ENCODE measurements around the gene GLIS1.

GLIS1 gene

DNA sequence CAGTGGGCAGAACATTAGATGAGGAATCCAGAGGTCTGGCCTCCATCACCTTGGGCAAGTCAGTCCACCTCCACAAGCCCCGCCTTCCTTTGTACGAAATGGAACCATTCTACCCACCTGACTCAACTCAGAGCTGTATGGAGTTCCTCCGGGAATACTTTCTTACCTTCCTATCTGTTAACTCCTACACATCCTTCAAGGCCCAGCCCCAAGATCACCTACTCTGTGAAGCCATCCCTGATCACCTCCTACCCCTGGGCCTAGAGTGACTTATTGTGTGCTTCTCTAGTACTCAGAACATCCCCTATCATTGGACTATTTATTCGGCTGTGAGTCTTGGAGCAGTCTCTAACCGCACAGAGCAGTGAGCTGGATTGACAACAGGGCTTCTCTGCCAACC is 66.7 kb downstream of the GLIS1 start:
- FAIRE-seq, result no peak

DNA sequence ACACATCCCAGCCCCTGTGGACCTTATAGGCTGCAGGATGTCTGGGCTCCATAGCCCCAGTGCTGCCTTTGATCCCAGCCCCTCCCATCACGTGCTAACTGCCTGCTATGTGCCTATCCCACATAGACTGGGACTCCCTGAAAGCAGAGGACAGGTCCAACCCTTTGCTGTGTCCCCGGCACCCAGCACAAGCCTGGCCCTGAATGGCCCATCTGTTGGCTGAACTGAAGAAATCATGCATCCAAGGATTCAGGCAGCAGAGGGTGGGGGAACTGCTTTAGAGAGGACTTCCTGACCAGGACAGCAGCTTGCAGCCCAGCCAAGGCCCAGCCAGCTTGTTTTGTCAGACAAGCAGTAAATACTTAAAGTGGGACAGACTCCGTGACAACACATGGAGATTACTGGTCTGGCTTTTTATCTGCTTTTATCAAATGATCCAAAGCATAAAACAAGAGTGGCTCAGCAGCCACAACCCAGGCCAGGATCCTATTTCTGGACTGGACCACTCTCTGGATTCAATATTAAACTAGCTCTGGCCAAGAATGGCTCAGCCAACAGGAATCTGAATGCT is 69.3 kb downstream of the GLIS1 start:
- no peak for FAIRE-seq

DNA sequence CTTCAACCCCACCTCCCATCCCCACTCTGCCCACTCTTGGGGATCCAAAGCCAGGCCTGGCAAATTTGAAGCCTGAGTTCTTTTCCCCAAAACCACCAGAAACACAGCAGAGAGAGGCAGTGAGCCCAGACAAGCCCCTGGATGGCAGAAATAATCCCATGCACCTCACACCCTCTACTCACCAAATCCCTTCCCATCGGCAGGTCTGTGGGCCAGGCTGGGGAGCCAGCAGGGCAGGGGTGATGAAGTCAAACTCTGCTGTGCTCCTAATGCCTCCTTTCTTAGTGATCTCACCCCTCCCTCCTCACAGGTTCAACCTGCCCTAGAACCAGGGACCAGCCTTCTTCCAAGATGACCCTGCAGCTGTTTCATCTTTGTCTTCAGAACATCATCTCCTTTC is 72.4 kb downstream of the GLIS1 start:
- no peak for FAIRE-seq

DNA sequence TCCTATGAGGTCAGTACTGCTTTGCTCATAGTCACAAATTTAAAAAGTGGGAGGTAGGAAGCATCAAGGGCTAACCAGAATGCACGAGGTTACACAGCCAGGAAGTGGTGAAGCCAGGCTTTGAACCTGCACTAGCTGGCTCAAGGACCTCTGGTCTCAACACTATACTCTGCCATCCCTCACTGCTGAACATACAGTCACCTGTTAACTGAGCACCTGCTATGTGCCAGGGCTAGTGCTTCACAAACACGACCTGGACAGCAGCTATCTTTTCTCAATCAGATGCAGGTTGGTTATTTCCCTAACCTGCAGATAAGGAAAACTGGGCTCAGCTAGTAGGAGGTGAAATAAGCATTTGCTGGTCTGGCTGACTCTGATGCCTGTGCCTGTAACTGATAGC is 73.0 kb downstream of the GLIS1 start:
- FAIRE-seq, result no peak

DNA sequence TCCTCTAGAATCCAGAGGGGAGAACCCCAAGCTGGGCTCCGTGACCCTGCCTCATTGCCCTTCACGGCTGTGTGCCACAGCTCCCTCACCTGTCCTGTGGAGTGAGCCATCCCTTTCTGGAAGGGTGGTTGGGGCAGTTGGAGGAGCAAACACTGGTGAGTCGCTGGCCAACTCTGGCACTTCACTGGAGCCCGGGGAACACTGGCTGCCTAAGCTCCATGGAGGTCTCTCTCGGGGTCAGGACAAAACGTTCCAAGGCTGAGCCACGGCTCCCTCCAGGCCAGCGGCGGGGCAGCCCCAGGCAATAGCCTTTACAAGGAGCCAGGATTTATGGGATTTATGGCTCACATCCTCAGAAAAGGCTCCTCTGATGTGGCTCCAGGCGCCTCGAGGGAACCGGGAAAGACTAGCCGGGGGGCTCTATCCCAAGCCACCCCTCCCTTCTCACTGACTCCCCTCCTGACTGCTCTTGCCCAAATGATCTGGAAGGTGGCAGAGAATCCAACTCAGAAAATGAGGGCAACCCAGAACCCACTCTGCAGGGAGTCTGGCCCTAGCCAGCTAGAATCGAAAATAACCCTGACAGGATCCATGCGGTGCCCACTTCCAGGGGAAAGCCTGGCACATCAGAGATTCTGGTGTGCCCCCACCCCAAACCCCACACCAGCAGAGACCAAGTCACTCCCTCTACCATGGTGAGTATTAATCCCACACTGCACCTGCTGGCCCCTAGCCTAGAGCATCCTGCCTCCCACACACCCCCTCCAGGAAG is 75.2 kb downstream of the GLIS1 start:
- FAIRE-seq, result no peak

- FAIRE-seq, result no peak
These were observed 76.0 kb downstream of the GLIS1 start for GRCh38 chr1:53662951-53663350.

- no peak for FAIRE-seq
These were observed 76.8 kb downstream of the GLIS1 start for GRCh38 chr1:53662169-53662568.

DNA sequence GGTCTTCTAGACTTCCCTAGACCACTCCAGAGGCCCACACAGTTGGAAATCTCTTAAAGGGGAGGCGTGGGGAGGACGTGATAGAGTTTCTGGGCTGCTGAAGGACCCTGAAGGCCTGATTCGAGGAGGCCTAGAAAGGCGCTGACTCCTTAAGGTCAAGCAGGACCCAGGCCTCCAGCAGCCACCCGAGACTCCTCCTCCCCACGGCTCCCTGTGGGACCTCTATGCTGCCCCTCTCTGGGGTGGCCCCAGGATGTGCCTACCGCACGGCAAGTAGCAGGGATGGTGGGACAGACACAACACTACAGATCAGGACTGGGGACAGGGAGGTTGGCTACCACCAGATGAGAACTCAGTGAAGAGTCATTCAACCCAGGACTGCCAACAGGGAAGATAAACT is 77.5 kb downstream of the GLIS1 start:
- FAIRE-seq, result no peak

DNA sequence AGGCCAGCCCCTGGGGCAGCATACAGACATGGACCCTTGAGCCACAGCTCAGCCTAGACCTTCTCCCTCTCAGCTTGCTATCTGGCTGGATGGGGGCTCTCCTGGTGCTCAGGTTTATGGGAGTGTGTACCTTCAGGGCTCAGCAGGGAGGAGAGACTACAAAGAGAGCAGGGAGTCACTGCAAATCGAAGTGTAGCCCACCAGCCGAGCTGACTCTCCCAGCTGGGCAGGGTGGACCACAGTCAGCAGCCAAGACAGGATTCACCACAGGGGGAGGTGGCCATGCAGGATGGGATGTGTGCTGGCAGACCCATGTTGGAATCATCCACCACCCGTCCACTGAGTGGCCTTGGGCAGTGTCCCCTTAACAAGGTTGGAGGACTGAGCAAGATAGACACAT is 78.3 kb downstream of the GLIS1 start:
- FAIRE-seq, result no peak

DNA sequence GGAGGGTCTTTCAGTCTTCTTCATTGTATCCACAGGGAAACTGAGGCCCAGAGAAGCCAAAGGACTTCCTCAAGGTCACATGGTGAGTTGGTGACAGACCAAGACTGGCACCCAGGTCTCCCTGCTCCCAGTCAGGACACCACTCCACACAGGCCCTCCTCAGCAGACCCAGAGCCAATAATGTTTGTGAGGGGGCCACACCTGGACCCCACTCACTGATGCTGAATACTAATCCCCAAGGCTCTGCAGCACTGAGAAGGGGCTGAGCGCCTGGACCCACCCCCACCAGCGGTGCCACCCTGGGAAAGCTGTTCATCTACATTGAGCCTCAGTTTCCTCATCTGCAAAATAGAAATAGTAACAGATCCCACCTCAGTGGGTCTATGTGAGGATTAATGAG is 79.5 kb downstream of the GLIS1 start:
- FAIRE-seq, result no peak

DNA sequence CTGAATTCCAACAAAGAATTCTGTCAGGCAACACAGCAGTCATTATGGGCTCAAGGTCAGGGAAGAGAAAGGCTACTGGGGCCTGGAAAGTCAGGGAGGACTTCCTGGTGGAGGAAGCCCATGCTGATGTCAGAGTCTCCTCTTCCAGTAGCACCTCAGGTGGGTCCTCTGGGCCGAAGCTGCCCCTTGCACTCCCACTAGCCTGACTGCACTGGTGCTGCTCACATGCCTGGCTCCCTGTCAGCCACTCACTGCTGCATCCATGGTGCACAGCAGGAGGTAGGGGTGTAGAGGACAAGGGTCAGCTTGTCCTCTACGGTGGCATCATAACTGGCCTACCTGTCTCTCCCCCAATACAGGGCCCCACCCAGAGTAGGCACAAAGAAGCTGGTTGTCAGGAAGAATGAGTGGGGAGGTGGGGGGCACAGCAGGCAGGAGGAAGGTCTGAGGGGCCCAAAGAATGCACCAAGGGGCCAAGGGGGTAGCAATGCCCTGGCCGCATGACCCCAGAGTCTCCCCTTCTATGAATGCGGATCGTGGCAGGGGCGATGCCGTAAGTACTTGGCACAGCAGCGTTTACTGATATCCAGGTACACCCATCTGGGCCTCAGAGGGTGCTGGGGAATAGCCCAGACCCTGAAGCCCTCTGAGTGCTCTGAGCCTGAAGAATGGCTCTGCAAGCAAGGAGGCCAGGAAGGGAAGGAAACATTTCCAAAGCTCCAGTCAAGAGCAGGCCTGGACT is 80.3 kb downstream of the GLIS1 start:
- FAIRE-seq, result no peak

- no peak for FAIRE-seq
These were observed 81.0 kb downstream of the GLIS1 start for GRCh38 chr1:53657891-53658396.

DNA sequence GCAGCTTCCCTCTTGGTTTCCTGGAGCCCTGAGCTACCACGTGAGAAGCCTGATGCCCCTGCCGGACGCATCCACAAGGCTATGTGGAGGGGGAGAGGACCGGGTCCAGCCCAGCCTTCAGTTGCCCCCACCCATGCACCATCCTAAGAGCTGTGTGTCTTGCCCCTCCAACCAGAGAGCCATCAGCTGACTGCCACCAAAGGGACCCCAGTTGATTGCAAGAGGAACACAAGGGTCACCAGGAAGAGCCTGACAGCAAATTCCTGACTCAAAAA is 81.5 kb downstream of the GLIS1 start:
- no peak for FAIRE-seq

GRCh38 chr1:53656747-53657530 is 82.0 kb downstream of the GLIS1 start:
- FAIRE-seq, result no peak

DNA sequence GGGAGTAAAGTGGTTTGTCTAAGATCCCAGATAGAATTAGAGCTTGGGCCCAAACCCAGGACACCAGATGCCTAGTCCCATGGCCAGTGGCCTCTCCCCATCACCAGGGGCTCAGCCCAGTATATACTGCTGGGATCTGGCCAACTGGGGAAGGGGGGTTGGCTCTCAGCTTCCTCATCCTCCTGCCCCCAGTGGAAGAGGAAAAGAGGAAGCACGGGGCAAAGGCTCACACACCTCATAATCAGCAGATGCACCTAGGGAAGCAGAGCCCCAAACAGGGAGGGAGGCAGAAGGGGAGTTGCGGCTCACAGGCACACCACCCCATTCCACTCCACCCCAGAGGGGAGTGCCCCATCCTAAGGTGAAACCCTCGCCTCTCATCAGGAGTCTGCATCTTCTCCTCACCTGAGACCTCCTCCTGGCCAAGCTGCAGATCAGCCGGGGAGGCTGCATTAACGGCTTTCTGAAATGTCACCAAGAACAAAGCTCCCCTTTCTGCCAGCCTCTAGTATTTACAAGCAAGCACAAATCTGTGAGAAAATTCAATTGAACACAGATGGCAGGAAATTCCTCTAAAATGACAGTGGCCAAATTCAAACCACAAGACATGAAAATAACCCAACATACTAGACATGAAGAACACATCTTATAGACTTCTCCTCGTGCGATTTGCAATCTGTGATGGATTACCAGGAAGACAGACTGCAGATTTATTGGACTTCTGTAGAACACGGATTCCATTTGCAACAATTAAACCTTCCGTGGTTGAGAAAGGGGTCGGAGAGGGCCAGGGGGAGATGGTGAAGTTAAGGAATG is 82.8 kb downstream of the GLIS1 start:
- FAIRE-seq, result no peak

DNA sequence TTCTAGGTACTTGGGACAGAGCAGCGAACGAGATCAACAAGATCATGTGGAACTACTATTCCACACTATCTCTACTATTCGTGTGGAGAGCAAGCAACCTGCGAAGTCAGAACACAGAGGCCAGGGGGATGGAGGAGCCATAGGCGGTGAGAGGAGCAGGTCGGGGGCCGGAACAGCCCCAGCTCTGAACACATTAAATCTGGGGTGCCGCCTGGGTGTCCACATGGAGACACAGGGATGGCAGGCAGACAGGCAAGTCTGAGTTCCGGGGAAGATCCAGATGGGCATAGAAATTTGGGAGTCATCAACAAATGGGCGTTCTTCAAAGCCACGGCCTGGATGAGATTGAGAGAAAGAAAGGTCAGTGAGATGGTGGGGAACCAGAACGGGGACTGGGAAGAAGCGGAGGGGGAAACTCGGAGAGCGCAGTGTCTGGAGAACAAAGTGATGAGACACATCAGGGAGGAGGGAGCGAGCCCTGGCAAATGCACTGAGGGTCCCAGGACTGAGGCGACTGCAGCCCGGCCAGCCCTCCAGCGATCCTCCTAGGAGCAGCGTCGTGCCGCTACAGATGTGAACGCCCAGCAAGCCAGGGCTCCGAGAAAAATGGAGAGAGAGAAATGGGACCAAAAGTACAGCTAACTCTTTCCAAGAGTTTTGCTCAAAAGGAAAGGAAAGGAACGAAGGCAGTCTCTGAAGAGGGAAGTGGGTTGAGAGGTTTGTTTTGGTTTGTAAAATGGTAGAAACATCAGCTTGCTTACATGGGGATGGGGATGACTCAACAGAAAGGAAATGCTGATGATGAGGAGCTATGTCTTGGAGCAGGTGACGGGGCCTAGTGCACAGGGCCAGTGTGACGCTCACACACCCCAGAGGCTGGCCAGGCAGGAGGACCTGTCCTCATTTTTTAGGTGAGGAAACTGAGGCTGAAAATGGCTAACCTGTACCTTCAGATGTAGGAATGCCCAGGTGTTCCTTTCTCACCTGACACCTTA is 84.5 kb downstream of the GLIS1 start:
- no peak for FAIRE-seq

GRCh38 chr1:53653631-53654030 is 85.3 kb downstream of the GLIS1 start:
- FAIRE-seq, result no peak

- FAIRE-seq, result no peak
These were observed 85.8 kb downstream of the GLIS1 start for GRCh38 chr1:53653200-53653575.

- FAIRE-seq, result no peak
These were observed 86.3 kb downstream of the GLIS1 start for GRCh38 chr1:53652441-53653199.

DNA sequence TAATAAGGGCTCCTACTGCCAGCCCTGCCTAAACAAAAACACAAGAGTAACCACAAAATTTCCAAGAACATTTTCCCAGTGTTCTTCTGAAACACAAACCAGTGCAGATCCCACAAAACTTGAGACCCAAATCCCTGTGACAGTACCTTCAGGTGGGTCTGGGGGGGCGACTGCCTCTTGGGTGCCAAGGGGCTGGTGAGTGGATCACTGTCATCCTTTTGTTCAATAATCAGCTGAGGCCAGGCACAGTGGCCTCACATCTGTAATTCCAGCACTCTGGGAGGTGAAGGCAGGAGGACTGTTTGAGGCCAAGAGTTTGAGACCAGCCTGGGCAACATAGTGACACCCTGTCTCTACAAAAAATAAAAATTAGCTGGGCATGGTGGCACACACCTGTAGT is 87.6 kb downstream of the GLIS1 start:
- FAIRE-seq, result no peak

DNA sequence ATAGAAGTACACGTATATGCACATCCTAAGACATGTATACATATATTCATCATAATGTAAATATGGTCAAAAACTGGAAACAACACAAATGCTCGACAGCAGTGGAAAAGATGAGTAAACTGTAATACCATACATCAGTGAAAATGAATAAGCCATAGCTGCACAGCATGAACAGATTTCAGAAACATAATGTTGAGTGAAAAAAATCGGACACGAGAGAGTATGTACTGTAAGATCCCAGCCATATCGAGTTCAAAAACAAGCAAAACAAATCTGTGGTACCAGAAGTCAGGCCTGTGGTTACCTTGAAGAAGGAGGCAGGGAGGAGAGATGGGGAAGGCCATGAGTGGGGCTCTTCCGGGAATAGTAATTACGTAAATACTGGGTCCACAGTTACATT is 90.4 kb downstream of the GLIS1 start:
- FAIRE-seq, result no peak
